Gastroesophageal sphincter (tissue), 3 donors: ENCODE measurements around the gene DEDD2.

Experiments used
- POLR2A ChIP-seq, 2 donors: fragments of 450-650 bp; IDR thresholded peaks; one replicate each; pipeline ENCODE4 v1.6.1; 2017; ENCODE audit warnings: antibody characterized with exemption in 2 of 2, mild to moderate bottlenecking in 2 of 2, moderate library complexity in 1 of 2
- POLR2AphosphoS5 ChIP-seq: sonication (generic); formaldehyde crosslinking; IDR thresholded peaks from one replicate; pipeline ENCODE4 v1.6.1; 2017; ENCODE audit warnings: antibody characterized with exemption
- TF ChIP-seq, protein P1 (sequence below), 4 experiments: fragments of 200-600 bp in 2 of 4; fragments of 450-650 bp in 2 of 4; sonication (generic) in 1 of 4; IDR thresholded peaks; one replicate each; pipeline ENCODE4 v1.5.1; 2017 to 2019; ENCODE audit warnings: antibody characterized with exemption in 4 of 4, mild to moderate bottlenecking in 2 of 4, moderate library complexity in 2 of 4

DNA sequence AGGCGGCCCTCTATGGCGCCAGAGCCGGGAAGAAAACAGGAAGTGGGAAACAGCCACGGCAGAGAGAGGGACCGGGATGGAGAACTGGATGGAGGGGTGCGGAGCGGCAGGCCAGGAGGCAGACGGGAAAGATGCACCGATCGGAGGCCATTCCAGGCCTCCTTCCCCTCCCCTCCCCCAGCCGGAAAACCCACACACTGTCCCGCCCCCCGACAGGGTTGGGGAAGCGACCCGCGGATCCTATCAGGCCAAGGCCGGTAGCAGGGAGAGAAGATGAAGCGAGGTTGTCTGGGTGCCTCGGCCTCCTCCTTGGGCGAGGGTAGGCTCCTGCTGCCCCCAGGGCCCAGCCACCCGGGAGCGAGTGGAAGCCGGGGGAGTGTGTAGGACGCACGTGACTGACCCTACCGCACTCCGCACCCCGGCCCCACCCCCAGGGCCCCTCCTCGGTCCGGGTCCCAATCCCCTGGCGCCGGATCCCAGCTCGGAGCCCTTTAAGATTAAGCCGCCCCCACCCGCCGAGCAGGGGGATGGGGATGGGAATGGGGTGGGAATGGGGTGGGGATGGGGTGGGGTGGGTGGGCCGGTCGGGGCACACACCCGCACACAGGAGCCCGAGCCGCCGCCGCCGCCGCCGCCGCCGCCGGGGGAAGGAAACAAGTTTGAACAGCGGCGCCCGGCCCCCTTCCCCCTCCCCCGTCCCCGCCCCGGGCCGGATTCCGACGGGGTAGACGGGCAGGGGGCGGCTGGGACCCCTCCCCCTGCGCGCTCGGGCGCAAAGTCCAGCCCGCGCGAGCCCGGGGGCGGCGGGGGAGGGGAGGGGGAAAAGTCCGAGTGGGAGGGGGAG is 36.0 kb upstream of the DEDD2 start:
- TF ChIP-seq POLR2A (IDR thresholded peaks at IDR 0.05) (peak; percentile 25 to 29), POLR2AphosphoS5 (peak; percentile 18)
- TF ChIP-seq, protein P1, sequence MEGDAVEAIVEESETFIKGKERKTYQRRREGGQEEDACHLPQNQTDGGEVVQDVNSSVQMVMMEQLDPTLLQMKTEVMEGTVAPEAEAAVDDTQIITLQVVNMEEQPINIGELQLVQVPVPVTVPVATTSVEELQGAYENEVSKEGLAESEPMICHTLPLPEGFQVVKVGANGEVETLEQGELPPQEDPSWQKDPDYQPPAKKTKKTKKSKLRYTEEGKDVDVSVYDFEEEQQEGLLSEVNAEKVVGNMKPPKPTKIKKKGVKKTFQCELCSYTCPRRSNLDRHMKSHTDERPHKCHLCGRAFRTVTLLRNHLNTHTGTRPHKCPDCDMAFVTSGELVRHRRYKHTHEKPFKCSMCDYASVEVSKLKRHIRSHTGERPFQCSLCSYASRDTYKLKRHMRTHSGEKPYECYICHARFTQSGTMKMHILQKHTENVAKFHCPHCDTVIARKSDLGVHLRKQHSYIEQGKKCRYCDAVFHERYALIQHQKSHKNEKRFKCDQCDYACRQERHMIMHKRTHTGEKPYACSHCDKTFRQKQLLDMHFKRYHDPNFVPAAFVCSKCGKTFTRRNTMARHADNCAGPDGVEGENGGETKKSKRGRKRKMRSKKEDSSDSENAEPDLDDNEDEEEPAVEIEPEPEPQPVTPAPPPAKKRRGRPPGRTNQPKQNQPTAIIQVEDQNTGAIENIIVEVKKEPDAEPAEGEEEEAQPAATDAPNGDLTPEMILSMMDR (IDR thresholded peaks at IDR 0.05) = no peak
